Muscle of leg (tissue), 11 donors: ENCODE measurements around the gene MYO5C. TPM values are rescaled to one million over a fixed set of nuclear protein-coding genes. Genes with fewer than 3 reads are reported as not detected.

Experiments
- DNase-seq: peaks from one replicate; pipeline ENCODE4 v3.0.0; 2013
- H3K27ac ChIP-seq: one replicate; pipeline ENCODE4 v1.5.1; 2013; ENCODE audit warnings: mild to moderate bottlenecking, low read length, control low read depth
- H3K27me3 ChIP-seq: one replicate; pipeline ENCODE4 v1.6.1; 2013; ENCODE audit warnings: low read length; ENCODE audit not compliant: control insufficient read depth, insufficient read depth
- H3K36me3 ChIP-seq: one replicate; pipeline ENCODE4 v1.6.1; 2013; ENCODE audit warnings: low read length; ENCODE audit not compliant: control insufficient read depth, insufficient read depth
- H3K4me1 ChIP-seq: one replicate; pipeline ENCODE4 v1.6.1; 2013; ENCODE audit warnings: low read length; ENCODE audit not compliant: control insufficient read depth, insufficient read depth
- H3K4me3 ChIP-seq: one replicate; pipeline ENCODE4 v1.5.1; 2013; ENCODE audit warnings: low read length, control low read depth
- H3K9me3 ChIP-seq: replicated peaks from 2 replicates; pipeline ENCODE4 v1.6.1; 2013; ENCODE audit warnings: low read depth, low read length; ENCODE audit not compliant: control insufficient read depth
- WGBS: methylation state at CpG from one replicate; pipeline ENCODE4 v1.1.5; 2013; ENCODE audit warnings: missing lambda C conversion rate; ENCODE audit not compliant: insufficient coverage; 5-methylcytosine and 5-hydroxymethylcytosine counted together
- polyA plus RNA-seq, 8 donors: library from polyadenylated mRNA; unstranded; fragments of 120-200 nt; gene quantifications; one replicate each; pipeline versions ENCODE4 v1.2.1 to v1.2.3, GENCODE V29; 2013; ENCODE audit warnings: inconsistent platforms in 1 of 8, low replicate concordance in 1 of 8; ENCODE audit not compliant: insufficient read length in 8 of 8, insufficient read depth in 1 of 8
- total RNA-seq: library from RNA; stranded (reverse); fragments of 120-200 nt; gene quantifications from one replicate; pipeline ENCODE4 v1.2.4, GENCODE V29; 2013

MYO5C gene
- total and polyA plus RNA-seq, 9 donors, result 4.9 to 12.4 (median 6.0) TPM

DNA sequence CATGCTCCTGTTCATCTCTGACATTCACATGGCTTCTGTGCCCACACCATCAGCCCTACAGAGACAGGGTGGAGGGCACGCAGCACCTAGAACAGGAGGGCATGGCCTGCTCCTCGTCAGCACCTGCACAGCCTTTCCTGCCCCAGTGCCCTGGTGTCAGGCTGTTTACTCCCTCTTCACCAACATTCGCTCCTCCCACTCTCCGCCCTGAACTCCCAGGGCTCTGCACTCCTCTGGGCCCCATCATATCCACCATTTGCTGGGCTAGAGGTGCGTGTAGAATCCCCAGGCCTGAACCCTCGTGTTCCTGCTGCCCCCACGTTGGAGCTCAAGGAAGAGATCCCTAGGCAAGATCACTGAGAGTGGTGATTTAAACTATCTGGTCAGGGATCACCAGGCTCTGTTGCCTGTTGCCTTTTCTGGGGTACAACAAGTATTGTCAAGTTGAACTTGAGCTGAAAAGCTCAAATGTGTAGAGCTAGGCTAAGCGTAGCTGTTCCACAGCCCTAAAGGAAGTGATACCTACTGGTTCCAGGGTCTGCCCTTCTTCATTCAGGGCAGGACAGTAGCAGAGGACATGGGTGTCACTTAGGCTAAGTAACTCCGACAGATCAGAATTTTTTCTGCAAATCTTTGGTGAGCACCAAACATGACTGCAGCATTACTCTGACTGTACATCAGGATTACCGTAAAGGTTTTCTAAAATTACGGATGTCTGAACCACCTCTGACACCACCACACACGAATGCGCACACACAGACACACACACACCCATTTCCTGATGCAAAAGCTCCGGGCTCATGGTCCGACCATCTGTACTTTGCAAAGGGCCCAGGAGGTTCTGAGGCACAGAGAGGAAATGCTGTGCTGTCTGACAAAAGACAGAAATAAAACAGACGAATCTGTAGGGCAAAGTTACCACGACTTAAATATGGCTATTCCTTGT lies 60.7 kb downstream of the MYO5C start:
- Histone ChIP-seq H3K4me1 (no peaks in the 10 kb centered on the region), H3K27ac (no peak overlapping the region), H3K36me3 (peaks cover 16% of the 10 kb centered on the region), H3K4me3 (no peak overlapping the region), H3K27me3 (no peaks in the 10 kb centered on the region), H3K9me3 (no peaks in the 10 kb centered on the region)
- no peak for DNase-seq
- 65% methylated on average over 8 of the region's 17 CpGs for WGBS

- WGBS, result 65% methylated on average over 2 of the region's 4 CpGs
Observed at GRCh38 chr15:52233405-52233804, 62.2 kb downstream of the MYO5C start.

DNA sequence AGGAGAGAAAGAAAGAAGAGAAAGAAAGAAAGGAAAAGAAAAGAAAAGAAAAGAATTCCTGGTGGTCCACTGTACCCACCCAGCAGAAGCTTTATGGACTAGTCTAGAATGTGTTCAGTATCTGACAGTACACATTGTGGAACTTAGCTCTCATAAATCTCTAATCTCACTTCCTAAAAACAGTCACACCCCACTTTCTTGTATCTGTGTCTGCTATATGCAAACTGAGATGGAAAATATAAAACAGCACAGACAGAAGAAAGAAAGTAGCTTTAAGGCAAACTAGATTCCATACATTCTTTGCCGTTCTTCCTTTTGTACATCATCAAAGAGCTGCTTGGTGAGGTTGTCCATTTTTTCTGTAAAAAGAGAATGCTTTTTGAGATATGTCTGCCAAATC lies 63.3 kb downstream of the MYO5C start:
- Histone ChIP-seq H3K27me3 (no peaks in the 10 kb centered on the region), H3K9me3 (no peaks in the 10 kb centered on the region), H3K4me1 (no peaks in the 10 kb centered on the region), H3K27ac (no peak overlapping the region), H3K4me3 (no peak overlapping the region), H3K36me3 (peaks cover 9% of the 10 kb centered on the region)
- peak; percentile 37 for DNase-seq
- WGBS, result no CpG with 5 or more reads among the region's 1 CpG

More at GRCh38 chr15:52233405-52233804, 62.2 kb downstream of the MYO5C start:
- Histone ChIP-seq H3K4me3 (no peak overlapping the region), H3K4me1 (no peaks in the 10 kb centered on the region), H3K36me3 (peaks cover 13% of the 10 kb centered on the region), H3K27me3 (no peaks in the 10 kb centered on the region), H3K9me3 (no peaks in the 10 kb centered on the region), H3K27ac (no peak overlapping the region)
- DNase-seq, result no peak

DNA sequence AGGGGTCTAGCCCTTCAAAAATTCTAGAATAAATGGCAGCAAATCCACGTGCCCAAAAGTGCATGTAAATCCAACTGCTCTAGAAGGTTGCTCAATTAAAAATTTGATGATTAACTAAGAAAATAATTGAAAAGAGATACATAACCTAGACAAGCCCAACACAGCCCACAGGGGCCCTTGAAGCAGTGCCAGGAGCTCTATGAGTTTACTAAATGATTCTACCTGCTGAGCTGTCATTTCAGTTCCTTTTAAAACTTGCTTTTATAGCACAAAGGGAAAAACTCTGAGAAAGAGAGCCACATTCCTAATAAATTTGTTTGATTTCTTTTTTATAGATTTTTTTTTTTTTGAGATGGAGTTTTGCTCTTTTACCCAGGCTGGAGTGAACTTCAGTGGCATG lies 65.5 kb downstream of the MYO5C start:
- no peaks in the 10 kb centered on the region for H3K27me3 ChIP-seq
- no peak for DNase-seq
- H3K27ac ChIP-seq, result no peak overlapping the region
- H3K4me3 ChIP-seq, result no peak overlapping the region
- no peaks in the 10 kb centered on the region for H3K4me1 ChIP-seq
- WGBS, result no CpG with 5 or more reads among the region's 1 CpG
- no peaks in the 10 kb centered on the region for H3K9me3 ChIP-seq
- peaks cover 7% of the 10 kb centered on the region for H3K36me3 ChIP-seq

- no peaks in the 10 kb centered on the region for H3K4me1 ChIP-seq
- no peak overlapping the region for H3K4me3 ChIP-seq
- no peaks in the 10 kb centered on the region for H3K27me3 ChIP-seq
- H3K27ac ChIP-seq, result no peak overlapping the region
- DNase-seq, result no peak
- 51% methylated on average over 7 of the region's 8 CpGs for WGBS
- peaks cover 7% of the 10 kb centered on the region for H3K36me3 ChIP-seq
- H3K9me3 ChIP-seq, result no peaks in the 10 kb centered on the region
Observed at GRCh38 chr15:52228921-52229320, 66.7 kb downstream of the MYO5C start.

DNA sequence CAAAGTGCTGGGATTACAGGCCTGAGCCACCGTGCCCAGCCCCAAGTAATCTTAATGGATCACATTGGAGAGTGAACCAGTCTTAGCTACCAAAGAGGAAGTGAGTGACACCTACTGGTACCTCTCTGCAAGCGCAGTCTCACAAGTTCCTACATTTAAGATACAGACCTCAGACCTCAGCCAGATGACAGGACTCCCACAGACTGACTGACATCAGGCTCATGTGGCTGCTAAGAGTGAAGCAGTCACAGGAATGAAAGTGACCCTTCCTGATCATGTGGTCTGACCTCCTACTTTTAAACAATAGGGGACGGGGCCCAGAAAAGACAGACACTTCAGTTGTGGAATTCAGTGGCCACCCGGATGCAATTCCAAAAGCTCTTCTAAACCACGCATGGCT lies 68.1 kb downstream of the MYO5C start:
- Histone ChIP-seq H3K4me1 (no peaks in the 10 kb centered on the region), H3K9me3 (no peaks in the 10 kb centered on the region), H3K27me3 (no peaks in the 10 kb centered on the region), H3K36me3 (peaks cover 13% of the 10 kb centered on the region), H3K4me3 (no peak overlapping the region), H3K27ac (no peak overlapping the region)
- no CpG with 5 or more reads among the region's 5 CpGs for WGBS
- DNase-seq, result peak; percentile 84

DNA sequence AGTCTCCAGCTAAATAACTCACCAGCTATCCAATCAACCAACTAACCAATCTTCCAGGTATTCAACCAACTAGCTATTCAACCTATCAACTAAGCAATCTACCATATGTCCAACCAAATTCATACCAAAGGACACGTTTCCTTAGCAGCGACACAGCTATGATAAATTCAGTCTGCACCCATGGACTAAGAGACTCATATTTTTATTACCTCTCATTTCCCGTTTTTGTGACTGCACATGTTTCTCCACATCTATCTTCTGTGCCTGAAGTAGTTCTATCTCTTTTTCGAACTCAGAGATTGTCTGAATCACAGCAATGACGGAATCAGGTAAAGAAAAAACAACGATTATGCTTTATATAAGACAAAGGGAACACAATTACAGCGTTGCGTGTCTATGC lies 70.4 kb downstream of the MYO5C start:
- no peaks in the 10 kb centered on the region for H3K4me1 ChIP-seq
- WGBS, result 88% methylated on average over 7 of the region's 8 CpGs
- no peak for DNase-seq
- no peaks in the 10 kb centered on the region for H3K27me3 ChIP-seq
- H3K4me3 ChIP-seq, result no peak overlapping the region
- peaks cover 11% of the 10 kb centered on the region for H3K36me3 ChIP-seq
- H3K27ac ChIP-seq, result no peak overlapping the region
- no peaks in the 10 kb centered on the region for H3K9me3 ChIP-seq

GRCh38 chr15:52224211-52224610 lies 71.4 kb downstream of the MYO5C start:
- Histone ChIP-seq H3K4me3 (no peak overlapping the region), H3K4me1 (no peaks in the 10 kb centered on the region), H3K36me3 (peaks cover 11% of the 10 kb centered on the region), H3K9me3 (no peaks in the 10 kb centered on the region), H3K27ac (no peak overlapping the region), H3K27me3 (no peaks in the 10 kb centered on the region)
- no CpG with 5 or more reads among the region's 4 CpGs for WGBS
- DNase-seq, result no peak

DNA sequence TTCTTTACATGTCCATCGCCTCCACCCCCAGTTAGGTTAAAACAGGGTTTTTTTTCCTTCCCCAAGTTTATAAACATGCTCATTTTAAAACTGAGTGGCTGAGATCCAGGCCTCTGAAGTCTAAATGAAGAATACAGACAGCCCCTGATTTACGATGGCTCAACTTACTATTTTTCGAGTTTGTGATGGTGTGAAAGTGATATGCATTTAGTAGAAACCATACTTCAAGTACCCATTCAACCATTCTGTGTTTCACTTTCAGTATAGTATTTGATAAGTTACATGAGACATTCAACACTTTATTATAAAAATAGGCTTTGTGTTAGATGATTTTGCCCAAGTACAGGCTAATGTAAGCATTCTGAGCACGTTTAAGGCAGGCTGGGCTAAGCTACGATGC lies 73.9 kb downstream of the MYO5C start:
- Histone ChIP-seq H3K4me3 (no peak overlapping the region), H3K27me3 (no peaks in the 10 kb centered on the region), H3K4me1 (no peaks in the 10 kb centered on the region), H3K9me3 (no peaks in the 10 kb centered on the region), H3K27ac (no peak overlapping the region), H3K36me3 (peaks cover 31% of the 10 kb centered on the region)
- no peak for DNase-seq
- whole genome bisulfite sequencing, result no CpG with 5 or more reads among the region's 5 CpGs

GRCh38 chr15:52220937-52221660 lies 74.5 kb downstream of the MYO5C start:
- no peak for DNase-seq
- H3K4me1 ChIP-seq, result no peaks in the 10 kb centered on the region
- H3K27me3 ChIP-seq, result no peaks in the 10 kb centered on the region
- no peak overlapping the region for H3K27ac ChIP-seq
- H3K9me3 ChIP-seq, result no peaks in the 10 kb centered on the region
- peaks cover 31% of the 10 kb centered on the region for H3K36me3 ChIP-seq
- 60% methylated on average over 1 of the region's 7 CpGs for WGBS
- H3K4me3 ChIP-seq, result no peak overlapping the region
